GM23338 (cell line): ENCODE measurements around the gene PTAFR.

Source experiments
- CREB1 ChIP-seq: fragments of 250-450 bp; sonication (Bioruptor Pico); IDR thresholded peaks from 2 replicates; pipeline ENCODE4 v1.5.0; 2020; ENCODE audit warnings: low read depth, mild to moderate bottlenecking, moderate library complexity
- CTCF ChIP-seq, 2 experiments: fragments of 200-600 bp in 1 of 2; sonication (generic) in 1 of 2; conservative IDR thresholded peaks; 2 replicates each; pipeline versions ENCODE4 v1.5.1 to v1.6.1; 2016 to 2017; ENCODE audit warnings: antibody characterized with exemption in 2 of 2, low read depth in 2 of 2, mild to moderate bottlenecking in 2 of 2, moderate library complexity in 1 of 2
- JUNB ChIP-seq: IDR thresholded peaks from one replicate; pipeline ENCODE4 v1.6.1; 2016; ENCODE audit warnings: antibody characterized with exemption; ENCODE audit not compliant: unreplicated experiment
- TF ChIP-seq, protein P1 (sequence below): IDR thresholded peaks from one replicate; pipeline ENCODE4 v1.6.1; 2018; ENCODE audit warnings: antibody characterized with exemption; ENCODE audit not compliant: unreplicated experiment

- TF ChIP-seq CTCF (conservative IDR thresholded peaks at IDR 0.05; ENCODE audit: low read depth in 2 of 2) (no peak), JUNB (no peak), CREB1 (CRISPR knock-in tag) (no peak)
- TF ChIP-seq, protein P1, sequence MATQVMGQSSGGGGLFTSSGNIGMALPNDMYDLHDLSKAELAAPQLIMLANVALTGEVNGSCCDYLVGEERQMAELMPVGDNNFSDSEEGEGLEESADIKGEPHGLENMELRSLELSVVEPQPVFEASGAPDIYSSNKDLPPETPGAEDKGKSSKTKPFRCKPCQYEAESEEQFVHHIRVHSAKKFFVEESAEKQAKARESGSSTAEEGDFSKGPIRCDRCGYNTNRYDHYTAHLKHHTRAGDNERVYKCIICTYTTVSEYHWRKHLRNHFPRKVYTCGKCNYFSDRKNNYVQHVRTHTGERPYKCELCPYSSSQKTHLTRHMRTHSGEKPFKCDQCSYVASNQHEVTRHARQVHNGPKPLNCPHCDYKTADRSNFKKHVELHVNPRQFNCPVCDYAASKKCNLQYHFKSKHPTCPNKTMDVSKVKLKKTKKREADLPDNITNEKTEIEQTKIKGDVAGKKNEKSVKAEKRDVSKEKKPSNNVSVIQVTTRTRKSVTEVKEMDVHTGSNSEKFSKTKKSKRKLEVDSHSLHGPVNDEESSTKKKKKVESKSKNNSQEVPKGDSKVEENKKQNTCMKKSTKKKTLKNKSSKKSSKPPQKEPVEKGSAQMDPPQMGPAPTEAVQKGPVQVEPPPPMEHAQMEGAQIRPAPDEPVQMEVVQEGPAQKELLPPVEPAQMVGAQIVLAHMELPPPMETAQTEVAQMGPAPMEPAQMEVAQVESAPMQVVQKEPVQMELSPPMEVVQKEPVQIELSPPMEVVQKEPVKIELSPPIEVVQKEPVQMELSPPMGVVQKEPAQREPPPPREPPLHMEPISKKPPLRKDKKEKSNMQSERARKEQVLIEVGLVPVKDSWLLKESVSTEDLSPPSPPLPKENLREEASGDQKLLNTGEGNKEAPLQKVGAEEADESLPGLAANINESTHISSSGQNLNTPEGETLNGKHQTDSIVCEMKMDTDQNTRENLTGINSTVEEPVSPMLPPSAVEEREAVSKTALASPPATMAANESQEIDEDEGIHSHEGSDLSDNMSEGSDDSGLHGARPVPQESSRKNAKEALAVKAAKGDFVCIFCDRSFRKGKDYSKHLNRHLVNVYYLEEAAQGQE = no peak
Observed at GRCh38 chr1:28180306-28181305, 4.1 kb upstream of the PTAFR start.
